Cardiac muscle cell (in vitro differentiated cells and primary cell): ENCODE data around the gene ZNF497. TPM values are rescaled to one million over a fixed set of nuclear protein-coding genes. Genes with fewer than 3 reads are reported as not detected.
"Not testable (repeated sequence)": the region's sequence is repeated elsewhere in the genome, so short reads cannot be mapped to it uniquely, and the experiment has no call there.

Experiments used
- DNase-seq, 2 donors: peaks; one replicate each; pipeline versions ENCODE4 v3.0.0 to v3.0.0-alpha.2; 2010 to 2017; ENCODE audit warnings: low read depth in 1 of 2, low spot score in 1 of 2
- H3K27ac ChIP-seq: fragments of 200-600 bp; sonication (generic); 2 replicates; pipeline ENCODE4 v1.5.1; 2016
- H3K27me3 ChIP-seq: fragments of 200-600 bp; sonication (generic); 2 replicates; pipeline ENCODE4 v1.6.0; 2016; ENCODE audit warnings: control low read depth
- H3K36me3 ChIP-seq: fragments of 200-600 bp; sonication (generic); 2 replicates; pipeline ENCODE4 v1.5.1; 2016; ENCODE audit warnings: control low read depth
- H3K4me1 ChIP-seq: fragments of 200-600 bp; sonication (generic); 2 replicates; pipeline ENCODE4 v1.8.1; 2017; ENCODE audit warnings: low read depth, mild to moderate bottlenecking, mixed run types
- H3K4me3 ChIP-seq: fragments of 200-600 bp; sonication (generic); 2 replicates; pipeline ENCODE4 v1.5.1; 2016; ENCODE audit warnings: mild to moderate bottlenecking
- H3K9me3 ChIP-seq: fragments of 200-600 bp; sonication (generic); 2 replicates; pipeline ENCODE4 v1.5.1; 2017; ENCODE audit warnings: low read depth, mild to moderate bottlenecking, control low read depth
- polyA plus RNA-seq: library from polyadenylated mRNA; unstranded; fragments of >200 nt; fragmentation: Nextera tagmentation; extraction: Ambion mirVana; gene quantifications from 2 replicates; pipeline ENCODE4 v1.2.1, GENCODE V29; 2016
- total RNA-seq: library from RNA; depleted of rRNA; stranded (reverse); fragments of >200 nt; gene quantifications from 2 replicates; pipeline ENCODE4 v1.2.3, GENCODE V29; 2016
- TF ChIP-seq, protein P1 (sequence below): IDR thresholded peaks from 2 replicates; pipeline ENCODE4 v1.5.1; 2012; ENCODE audit warnings: low read depth, mild to moderate bottlenecking, low read length

The ZNF497 gene
- total and polyA plus RNA-seq, 2 experiments from 2014 or later = 5.8 to 7.6 TPM

GRCh38 chr19:58351558-58351878 is 11.0 kb downstream of the ZNF497 start:
- no peaks in the 10 kb centered on the region for H3K27me3 ChIP-seq
- TF ChIP-seq, protein P1, sequence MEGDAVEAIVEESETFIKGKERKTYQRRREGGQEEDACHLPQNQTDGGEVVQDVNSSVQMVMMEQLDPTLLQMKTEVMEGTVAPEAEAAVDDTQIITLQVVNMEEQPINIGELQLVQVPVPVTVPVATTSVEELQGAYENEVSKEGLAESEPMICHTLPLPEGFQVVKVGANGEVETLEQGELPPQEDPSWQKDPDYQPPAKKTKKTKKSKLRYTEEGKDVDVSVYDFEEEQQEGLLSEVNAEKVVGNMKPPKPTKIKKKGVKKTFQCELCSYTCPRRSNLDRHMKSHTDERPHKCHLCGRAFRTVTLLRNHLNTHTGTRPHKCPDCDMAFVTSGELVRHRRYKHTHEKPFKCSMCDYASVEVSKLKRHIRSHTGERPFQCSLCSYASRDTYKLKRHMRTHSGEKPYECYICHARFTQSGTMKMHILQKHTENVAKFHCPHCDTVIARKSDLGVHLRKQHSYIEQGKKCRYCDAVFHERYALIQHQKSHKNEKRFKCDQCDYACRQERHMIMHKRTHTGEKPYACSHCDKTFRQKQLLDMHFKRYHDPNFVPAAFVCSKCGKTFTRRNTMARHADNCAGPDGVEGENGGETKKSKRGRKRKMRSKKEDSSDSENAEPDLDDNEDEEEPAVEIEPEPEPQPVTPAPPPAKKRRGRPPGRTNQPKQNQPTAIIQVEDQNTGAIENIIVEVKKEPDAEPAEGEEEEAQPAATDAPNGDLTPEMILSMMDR = no peak
- no peak for DNase-seq
- H3K27ac ChIP-seq = no peak overlapping the region
- no peak overlapping the region for H3K4me3 ChIP-seq
- H3K36me3 ChIP-seq = no peaks in the 10 kb centered on the region
- H3K9me3 ChIP-seq = no peaks in the 10 kb centered on the region
- no peaks in the 10 kb centered on the region for H3K4me1 ChIP-seq

DNA sequence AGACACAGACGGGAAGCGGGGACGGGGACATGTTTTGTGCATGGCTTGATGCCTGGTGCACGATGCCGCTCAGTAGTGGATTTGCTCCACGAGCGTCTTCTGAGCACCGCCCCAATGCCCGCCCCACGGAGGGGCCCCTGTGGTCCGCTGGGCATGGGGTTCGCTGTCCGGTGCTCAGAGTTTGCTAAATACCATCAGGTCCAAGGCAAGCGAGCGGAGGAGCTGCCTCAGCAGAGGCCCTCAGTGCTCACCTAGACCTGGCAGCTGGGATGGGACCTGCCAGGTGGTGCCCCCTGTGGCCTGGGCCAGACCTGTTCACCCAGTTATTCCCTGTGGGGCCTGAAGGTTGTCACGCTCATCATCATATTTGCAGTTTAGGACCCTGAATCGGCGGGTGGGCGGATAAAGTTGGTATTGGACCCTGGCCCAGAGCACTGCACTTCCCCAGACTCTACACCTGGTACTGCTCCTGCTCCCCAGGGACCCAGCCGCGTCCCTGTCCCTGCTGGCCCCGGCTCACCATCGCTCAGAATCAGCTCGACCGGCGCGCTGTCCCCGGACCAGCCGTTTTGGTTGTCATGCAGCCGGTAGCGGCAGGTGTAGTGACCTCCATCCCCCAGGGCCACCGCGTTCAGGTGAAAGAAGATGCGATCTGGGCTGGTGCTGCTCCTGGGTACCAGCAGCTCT is 11.5 kb downstream of the ZNF497 start:
- Histone ChIP-seq H3K9me3 (no peaks in the 10 kb centered on the region), H3K27ac (no peak overlapping the region), H3K4me3 (no peak overlapping the region), H3K4me1 (no peaks in the 10 kb centered on the region), H3K27me3 (no peaks in the 10 kb centered on the region), H3K36me3 (no peaks in the 10 kb centered on the region)
- no peak for DNase-seq
- TF ChIP-seq, protein P1 = no peak

DNA sequence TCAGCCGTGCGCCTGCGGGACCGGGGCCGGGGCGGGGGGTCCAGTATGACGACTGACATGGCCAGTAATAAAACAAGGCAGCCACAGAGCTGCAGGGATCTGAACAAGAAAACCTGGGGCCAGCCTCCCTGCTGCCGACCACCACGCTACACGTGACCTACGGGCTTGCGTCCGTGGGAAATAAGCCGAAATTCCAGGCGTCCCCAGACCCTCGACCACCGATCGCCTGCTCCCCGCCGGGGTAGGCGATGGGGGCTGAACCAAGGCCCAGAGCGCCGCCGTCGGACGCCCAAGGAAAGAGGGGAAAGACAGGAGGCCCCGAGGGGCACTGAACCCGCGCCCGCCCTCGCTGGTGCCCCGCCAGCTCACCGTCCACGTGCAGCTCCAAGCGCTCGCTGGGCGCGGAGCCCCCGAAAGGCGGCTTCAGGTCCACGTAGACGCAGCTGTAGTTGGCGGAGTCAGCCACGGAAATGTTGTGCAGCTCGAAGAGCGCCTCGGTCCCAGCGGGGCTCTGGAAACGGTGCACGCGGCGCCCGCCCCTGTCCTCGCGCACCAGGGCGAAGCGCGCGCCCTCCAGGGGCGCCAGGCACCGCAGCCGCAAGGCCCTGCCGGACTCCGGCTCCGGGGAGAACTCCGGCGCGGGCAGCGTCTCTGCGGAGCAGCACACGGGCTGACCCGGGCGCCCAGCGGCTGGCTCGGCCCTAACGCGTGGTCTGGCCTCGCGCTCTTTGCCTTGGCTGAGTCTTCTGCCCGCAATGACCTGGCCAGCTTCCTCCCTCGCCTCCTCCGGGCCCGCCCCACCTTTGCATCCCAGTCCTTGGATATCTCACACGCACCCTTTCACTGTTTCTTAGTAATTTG is 12.3 kb downstream of the ZNF497 start:
- Histone ChIP-seq H3K36me3 (no peaks in the 10 kb centered on the region), H3K27me3 (no peaks in the 10 kb centered on the region), H3K4me3 (no peak overlapping the region), H3K9me3 (no peaks in the 10 kb centered on the region), H3K4me1 (no peaks in the 10 kb centered on the region), H3K27ac (no peak overlapping the region)
- peak in 1 of 2 donors; percentile 41 for DNase-seq
- TF ChIP-seq, protein P1 = peak; percentile 11

DNA sequence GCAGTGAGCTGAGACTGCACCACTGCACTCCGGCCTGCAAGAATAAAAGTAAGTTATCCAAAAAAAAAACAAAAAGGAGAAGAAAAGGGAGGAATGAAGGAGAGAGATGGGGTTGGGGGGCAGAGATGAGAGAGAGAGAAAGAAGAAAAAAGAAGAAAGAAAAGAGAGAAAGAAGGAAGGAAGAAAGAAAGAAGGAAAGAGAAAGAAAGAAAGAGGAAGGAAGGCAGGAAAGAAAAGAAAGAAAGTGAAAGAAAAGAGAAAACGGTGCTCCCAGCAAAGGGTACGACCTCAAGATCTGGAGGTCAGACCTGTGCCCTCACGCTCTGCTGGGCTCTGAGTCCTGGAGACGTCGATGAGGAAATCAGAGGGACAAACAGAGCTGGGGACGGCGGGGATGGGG is 13.0 kb downstream of the ZNF497 start:
- TF ChIP-seq, protein P1 = no peak
- Histone ChIP-seq H3K4me3 (no peak overlapping the region), H3K27ac (no peak overlapping the region), H3K36me3 (no peaks in the 10 kb centered on the region), H3K9me3 (no peaks in the 10 kb centered on the region), H3K4me1 (no peaks in the 10 kb centered on the region), H3K27me3 (no peaks in the 10 kb centered on the region)
- no peak for DNase-seq

- not testable (repeated sequence) for H3K27me3 ChIP-seq
Observed at GRCh38 chr19:58348080-58348479, 14.5 kb downstream of the ZNF497 start.

More at GRCh38 chr19:58348080-58348479, 14.5 kb downstream of the ZNF497 start:
- H3K4me3 ChIP-seq = peak overlapping the region; percentile 53
- not testable (repeated sequence) for H3K4me1 ChIP-seq, H3K36me3 ChIP-seq, DNase-seq, H3K27ac ChIP-seq, H3K9me3 ChIP-seq
